Posterior vena cava (tissue), 2 donors: ENCODE results near the gene RPUSD3. TPM values are rescaled to one million over a fixed set of nuclear protein-coding genes. Genes with fewer than 3 reads are reported as not detected.

Experiments used
- DNase-seq: peaks from one replicate; pipeline ENCODE4 v3.0.0-alpha.2; 2020; ENCODE audit warnings: low spot score
- intact Hi-C, 2 donors: fragments of 100-400 bp; cut with DNase I; formaldehyde crosslinking; loops; one replicate each; pipeline versions ENCODE4 v1.14.1 to v1.14.2; 2022 to 2023
- total RNA-seq, 2 donors: library from RNA; stranded (reverse); fragmentation: NEBNext Ultra II Directional; extraction: Animal tissue kit (Norgen Biotek cat#: 25700); gene quantifications; one replicate each; pipeline ENCODE4 v1.2.1, GENCODE V29; 2021
- donor health status: DM: yes; HTN: yes; CAD: no.
- donor health status: DM: yes; HTN: yes; CAD: no.

The RPUSD3 gene
- total RNA-seq, 2 donors from 2014 or later, result 18.2 to 20.0 TPM

DNA sequence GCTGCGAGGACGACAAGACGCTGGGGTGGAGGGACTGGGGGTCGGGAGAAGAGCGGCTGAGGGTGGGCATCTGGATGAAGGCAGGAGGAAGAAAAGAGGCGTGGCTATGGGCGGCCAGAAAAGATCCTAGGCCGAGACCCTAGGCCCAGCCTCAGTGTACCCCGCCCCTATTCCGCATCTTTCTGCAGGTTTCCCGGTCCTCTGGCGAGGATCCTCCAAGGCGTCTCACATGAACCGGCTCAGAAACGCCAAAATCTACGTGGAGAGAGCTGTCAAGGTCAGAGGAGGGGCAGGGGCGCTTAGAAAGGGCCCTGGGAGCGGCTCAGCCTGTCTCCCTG is 33.4 kb downstream of the RPUSD3 start:
- intact Hi-C loops, result no loop called here
- DNase-seq, result no peak

DNA sequence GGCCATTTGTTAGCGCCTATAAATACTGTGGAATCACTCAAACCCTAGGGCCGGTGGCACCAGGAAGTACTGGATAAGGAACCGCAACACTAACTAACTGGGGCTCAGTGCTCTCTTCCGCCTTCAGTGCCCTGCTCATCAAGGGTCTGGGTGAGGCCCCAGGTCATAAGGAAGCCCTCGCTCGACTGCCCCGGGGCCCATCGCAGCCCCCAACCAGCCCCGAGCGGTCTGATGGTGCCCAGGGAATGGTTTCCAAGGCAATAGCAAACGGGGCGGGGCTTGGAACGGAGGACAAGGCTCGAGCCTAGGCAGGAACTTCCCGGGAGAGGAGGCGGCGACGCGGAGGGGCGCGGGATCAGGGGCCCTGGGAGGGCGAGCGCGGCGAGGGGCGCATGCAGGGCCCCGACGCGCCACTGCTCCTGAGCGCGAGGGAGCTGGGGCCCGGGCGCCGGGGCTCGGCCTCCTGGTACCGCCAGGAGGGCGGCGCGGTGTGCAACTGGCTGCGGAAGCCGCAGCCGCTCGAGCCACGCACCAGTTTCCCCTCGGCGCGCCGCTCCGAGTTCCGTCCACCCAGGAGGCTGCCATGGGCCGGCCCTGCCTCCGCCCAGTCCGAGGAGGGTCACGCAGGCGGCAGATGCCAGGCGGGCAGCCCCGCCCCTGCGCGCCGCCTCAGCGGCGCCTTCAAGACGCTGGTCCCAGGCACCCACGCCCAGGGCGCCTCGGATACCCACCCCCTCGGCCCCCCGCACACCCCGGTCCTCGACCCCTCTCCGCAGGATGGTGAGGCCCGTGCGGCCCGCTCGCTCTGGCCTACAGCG is 34.0 kb downstream of the RPUSD3 start, which contains the start of gene TTLL3:
Gene TTLL3 (plus strand): TSS at position 648 of the 818 bp plus-strand sequence. CDS start 400 bp downstream, outside the sequence.
- intact Hi-C loops, result no loop called here

DNA sequence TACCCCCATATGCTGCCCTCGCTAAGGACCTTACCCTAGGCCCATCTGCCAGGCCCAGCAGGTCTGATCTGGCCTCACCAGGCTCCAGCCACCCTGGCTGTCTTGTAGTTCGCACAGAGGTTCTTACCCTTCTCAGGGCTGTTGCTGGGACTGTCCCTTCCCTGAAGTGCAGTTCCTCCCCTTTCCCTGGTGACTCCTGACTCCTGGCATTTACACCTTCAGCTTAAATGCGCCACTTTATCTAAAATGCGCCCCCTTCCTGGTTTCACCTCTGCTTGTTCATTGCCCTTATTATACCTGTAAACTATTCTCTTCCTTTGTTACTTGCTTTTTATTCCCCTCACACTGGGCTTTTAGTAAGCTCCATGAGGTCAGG is 34.6 kb downstream of the RPUSD3 start:
- intact Hi-C loops, result no loop called here
- no peak for DNase-seq

More for the DNA sequence above, 34.0 kb downstream of the RPUSD3 start, which contains the start of gene TTLL3:
- DNase-seq, result peak; percentile 94

DNA sequence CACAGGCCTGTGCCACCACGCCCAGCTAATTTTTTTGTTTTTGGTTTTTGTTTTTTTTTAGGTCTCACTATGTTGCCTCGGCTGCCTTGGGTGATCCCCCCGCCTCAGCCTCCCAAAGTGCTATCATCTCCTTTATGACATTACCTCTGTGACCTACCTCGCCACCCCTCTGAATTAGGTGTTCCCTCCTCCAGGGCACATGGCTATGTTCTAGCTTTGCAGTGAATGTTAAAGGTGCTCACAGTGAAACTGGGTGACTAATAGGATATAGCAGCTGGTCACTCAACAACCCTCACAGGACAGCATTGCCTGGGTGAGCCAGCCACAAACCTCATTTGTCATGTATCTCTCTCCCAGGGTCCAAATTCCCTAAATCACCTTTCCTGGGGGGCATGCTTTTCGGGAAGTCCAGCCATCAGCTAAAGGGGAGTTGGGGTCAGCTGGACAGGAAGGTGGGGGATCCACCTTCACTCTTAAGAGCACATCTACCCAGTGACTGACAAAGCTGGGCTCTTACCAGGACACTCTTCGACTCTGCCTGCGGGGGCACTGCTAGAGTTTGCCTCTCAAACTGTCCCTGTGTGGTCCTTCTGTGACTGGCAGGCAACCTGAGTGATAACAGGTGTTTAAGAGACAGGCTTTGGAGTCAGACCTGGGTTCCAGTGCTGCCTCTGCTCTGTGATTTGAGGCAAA is 35.3 kb downstream of the RPUSD3 start:
- intact Hi-C loops, result no loop called here
- no peak for DNase-seq

DNA sequence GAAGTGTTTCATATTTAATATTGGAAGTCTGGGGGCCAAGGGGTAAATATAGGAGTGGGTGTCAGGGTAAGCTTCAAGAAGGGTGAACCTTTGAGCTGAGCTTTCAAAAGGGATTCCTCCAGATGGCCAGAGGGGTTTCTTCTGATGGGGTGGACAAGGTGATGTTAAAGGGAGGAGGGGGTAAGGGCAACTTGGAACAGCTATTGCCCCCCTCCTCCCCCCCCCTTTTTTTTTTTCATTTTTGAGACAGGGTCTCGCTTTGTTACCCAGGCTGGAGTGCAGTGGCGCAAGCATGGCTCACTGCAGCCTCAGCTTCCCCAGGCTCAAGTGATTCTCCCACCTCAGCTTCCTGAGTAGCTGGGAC is 35.8 kb downstream of the RPUSD3 start:
- intact Hi-C loops, result no loop called here
- no peak for DNase-seq

DNA sequence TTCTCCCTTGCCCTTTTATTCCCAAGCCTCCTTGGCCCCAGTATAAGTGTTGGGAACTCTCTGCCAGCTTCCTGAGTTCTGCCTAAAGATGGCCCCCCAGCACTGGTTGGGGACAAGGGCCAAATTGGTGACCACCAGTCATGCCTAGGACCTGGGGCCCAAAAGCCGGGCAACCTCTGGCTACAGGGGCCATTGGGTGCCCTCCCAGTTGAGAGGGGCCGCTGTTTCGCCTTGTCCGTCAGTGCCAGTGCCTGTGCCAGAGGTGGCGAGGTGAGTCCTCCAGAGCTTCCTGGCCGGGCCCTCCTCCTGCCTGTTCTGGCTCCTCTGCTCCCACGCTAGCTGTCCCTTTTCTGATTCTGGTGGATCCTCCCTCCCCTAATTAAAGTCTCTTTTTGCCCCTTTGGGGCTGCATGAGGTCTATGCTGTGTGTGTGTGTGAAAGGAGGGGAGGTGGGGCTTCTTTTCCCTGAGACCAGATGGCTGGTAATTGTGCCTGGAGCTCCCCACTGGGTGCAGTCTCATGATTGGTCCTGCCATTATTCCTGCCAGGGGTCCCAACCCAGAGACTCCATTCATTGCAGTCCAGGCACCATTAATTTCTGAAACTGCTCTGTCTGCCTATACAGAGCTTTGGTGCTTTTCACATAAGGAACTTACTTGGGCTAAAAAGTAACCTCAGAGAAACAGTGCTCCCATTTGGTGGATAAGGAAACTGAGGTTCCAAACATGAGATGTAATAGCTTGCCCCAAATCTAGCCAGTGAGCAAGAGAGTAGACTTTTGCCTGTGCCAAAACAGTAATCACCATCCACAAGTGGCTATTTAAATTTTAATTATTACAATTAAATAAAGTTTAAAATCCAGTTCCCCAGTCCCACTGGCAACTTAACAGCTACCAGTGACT is 36.9 kb downstream of the RPUSD3 start:
- intact Hi-C loops, result no loop called here
- DNase-seq, result no peak

DNA sequence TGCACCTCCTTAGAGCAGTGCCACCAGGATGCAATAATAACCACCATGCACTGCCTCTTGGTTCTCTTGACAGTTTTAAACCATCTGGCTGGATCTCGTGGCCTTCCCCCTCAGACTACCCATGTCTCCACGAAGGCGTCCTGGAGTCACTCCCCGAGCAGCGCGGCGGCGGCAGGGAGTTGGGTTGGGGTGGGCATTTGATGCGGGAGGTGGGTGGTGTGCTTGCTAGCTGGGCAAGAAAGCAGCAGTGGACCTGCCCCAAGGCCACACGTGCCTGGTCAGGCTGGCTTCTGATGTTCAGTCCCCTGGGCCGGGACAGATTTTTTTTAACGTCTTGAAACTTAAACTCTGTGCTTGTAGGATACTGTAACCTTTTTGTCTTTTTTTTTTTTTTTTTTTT is 37.7 kb downstream of the RPUSD3 start:
- DNase-seq, result no peak
- intact Hi-C loops, result no loop called here

DNA sequence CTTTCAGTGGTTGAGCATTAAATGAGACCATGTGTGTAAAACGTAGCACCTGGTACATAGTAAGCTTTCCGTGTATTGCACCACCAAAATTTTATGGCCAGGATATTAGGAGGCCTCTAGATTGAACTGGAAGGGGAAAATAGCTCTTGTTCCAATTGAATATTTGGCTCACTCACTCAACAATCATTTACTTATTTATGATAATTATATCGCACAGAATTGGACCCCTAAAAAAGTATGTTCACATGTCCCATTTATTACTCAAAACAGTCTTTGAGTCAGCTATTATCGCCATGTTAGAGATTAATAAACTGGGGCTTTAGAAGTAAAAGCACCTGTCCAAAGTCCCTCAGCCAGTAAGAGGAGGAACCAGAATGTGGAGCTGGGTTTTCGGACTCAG is 38.8 kb downstream of the RPUSD3 start:
- no peak for DNase-seq
- intact Hi-C loops, result no loop called here

DNA sequence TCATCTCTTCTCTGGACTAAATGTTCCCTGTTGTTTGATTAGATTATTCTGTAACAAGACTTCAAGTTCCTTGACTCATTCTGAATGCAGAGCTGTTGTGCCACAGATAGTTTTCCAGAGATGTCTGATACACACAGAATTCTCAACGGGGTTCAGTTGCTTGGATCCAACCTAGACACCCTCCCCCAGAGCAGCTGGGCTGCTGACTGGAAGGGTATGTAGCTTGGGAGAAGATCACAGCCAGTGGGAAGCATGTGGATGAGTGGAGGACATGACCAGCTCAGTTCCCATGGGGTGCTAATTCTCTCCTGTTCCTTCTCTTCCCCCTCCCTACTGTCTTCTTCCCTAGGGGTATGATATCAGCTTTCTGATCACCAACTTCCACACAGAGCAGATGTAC is 40.3 kb downstream of the RPUSD3 start:
- intact Hi-C loops, result no loop called here
- DNase-seq, result no peak

DNA sequence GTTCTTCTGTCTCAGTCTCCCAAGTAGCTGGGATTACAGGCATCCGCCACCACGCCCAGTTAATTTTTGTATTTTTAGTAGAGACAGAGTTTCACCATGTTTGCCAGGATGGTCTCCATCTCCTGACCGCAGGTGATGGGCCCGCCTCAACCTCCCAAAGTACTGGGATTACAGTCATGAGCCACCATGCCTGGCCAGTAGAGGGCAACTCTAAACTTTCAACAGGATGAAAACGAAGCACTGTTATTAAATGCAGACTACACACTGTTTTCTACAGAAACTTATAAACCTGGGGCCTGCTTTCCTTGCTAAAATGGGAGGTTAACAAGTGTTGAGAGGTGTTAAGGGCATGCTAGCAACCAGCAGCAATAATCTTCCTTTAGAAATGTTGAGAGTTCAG is 43.3 kb downstream of the RPUSD3 start:
- no peak for DNase-seq
- intact Hi-C loops, result no loop called here

DNA sequence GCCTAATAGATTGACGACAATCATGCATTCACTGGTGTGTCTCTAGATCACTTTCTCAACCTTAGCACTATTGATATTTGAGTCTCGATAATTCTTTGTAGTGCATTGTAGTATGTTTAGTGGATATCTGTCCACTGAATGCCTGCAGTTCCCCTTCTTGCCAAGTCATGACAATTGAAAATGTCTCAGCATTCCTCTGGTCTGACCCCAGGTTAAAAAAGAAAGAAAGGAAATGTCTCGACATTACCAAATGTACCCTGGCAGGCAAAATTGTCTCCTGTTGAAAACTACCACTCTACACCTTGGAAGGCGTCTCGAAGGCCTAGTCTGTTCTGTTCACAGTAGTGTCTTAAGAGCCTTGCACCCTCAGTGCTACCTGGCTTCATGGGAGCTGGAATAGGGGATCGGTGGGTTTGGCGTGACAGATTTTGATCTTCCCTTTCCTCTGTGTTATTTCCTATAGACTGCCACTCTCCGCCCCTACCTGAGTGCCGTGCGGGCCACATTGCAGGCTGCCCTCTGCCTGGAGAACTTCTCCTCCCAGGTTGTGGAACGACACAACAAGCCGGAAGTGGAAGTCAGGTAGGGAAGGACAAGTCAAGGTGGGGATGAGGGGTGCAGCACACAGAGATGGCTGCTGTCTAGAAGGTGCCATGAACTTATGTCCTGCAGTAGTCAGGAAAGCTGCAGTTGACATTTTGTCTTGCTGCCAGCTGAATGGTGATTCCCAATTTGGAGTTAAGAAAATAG is 46.4 kb downstream of the RPUSD3 start:
- intact Hi-C loops, result no loop called here
- DNase-seq, result no peak

DNA sequence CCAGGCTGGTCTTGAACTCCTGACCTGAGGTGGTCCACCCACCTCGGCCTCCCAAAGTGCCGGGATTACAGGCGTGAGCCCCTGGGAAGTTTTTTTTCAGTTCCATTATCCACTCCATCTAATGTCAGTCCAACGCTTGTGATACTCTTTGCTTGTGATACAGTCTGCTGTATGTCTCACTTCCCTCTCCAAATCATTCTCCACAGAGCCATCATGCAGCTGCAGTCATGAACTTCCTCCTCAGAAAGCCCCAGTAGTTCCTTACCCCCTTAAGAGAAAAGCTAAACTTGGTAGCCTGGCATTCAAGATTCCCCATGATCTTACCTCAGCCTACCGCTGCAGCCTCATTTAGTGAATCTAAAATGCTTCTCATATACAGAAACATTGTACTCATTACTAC is 48.6 kb downstream of the RPUSD3 start:
- no peak for DNase-seq
- intact Hi-C loops, result no loop called here

DNA sequence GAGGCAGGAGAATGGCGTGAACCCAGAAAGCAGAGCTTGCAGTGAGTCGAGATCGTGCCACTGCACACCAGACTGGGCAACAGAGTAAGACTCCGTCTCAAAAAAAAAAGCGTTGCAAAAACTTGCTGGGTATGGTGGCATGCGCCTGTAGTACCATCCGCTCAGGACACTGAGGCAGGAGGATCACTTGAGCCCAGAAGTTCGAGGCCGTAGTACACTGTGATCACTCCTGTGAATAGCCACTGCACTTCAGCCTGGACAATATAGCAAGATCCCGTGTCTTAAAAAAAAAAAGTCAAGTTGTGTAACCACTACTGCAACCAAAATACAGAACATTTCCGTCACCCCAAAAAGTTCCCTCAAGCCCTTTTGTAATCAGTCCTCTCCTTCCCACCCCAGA is 49.4 kb downstream of the RPUSD3 start:
- intact Hi-C loops, result no loop called here
- no peak for DNase-seq

DNA sequence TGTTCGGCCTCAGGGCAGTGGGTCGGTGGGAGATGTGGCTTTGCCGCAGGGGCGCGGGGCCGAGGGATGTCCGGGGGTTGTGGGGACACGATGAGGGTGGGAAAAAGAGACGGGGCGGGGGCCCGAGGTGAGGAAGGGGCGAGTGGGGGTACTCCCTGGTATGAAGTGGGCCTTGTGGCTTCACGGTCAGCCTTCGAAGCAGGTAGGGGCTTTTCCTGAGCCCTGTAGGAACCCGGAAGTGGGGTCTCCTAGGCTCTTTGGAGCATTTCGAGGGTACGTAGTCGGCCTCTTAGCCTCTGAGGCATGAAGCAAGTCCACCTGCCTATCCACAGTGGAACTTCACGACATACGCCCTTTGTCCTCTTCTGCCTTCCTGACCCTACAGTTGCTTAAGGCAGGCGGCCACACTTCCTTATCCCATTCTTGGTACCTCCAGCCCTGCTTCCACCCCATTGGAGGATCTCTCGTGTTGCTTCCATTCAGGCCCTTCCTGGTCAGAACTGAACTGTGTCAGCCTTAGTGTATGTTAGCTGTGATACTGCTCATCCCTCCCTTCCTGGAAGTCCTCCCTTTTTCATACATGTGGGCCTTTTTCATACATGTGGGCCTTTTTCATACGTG is 50.5 kb downstream of the RPUSD3 start:
- no peak for DNase-seq
- intact Hi-C loops, result no loop called here

DNA sequence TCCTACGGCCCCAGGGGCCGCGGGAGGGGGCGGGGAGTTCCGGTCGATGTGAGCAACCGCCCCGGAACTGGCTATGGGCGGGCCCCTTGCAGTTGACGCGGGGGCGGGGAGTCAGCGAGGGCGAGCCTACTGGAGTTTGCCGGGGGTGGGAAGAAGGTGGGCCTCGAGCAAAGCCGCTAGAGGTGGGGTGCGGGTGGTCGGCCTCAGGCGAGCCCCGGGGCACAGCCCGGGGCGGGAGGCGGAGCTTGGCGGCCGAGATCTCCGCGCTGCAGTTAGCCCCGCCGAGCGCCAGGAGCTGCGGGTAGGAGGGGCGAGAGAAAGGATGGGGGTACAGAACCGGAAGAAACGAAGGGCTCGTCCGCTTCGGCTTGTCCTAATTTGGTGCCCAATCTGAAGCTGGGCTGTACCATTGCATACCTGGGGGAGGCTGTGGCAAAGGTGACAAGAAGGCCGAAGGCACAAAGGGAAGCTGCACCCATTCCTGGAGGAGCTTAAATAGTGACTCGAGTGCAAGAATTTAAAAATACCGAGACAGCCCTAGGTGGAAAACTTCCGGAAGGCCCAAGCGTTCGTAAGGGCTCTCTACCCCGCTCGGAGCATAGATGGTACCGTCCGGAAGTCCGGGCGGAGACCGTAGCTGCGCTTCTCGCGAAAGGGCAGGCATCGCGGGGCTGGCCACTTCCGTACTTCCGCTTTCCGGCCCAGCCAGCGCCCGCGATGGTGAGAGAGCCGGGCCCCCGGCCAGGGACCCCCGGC is 51.2 kb downstream of the RPUSD3 start, which contains the start of the genes ARPC4 and TADA3:
Gene ARPC4 (plus strand): TSS at position 678 of the 756 bp plus-strand sequence. CDS start 40 bp downstream, at position 718.
Gene TADA3 (minus strand): TSS at position 69 of the 756 bp plus-strand sequence. CDS start 1,007 bp downstream, outside the sequence.
- intact Hi-C loops, result no loop called here
- DNase-seq, result peak; percentile 98

DNA sequence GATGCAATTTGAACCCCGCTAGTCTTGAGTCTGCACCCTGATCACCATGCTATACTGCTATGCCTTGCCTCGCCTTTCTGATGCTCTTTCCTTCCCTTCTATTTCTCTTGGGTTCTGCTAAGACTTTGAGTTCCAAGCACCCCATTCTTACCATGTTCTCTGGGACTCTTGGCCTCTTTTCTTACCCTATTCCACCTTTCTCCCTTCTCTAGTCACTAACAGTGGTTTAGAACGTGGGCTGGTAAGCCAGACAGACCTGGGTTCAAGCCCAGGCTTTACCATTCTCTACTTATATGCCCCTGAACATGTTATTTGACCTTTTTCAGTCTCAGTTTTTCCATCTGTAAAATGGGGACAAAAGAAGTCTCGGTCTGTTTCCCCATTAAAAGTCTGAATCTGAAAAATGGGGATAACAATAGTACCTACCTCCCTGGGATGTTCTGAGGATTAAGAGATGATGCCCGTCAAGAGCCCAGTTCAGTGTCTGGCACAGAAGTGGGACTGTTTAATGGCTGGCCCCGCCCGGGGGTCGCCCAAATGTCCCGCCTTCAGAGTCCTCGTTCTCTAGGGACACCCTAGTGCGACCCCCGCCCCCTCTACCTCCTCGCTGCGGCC is 51.9 kb downstream of the RPUSD3 start:
- intact Hi-C loops, result no loop called here
- no peak for DNase-seq

DNA sequence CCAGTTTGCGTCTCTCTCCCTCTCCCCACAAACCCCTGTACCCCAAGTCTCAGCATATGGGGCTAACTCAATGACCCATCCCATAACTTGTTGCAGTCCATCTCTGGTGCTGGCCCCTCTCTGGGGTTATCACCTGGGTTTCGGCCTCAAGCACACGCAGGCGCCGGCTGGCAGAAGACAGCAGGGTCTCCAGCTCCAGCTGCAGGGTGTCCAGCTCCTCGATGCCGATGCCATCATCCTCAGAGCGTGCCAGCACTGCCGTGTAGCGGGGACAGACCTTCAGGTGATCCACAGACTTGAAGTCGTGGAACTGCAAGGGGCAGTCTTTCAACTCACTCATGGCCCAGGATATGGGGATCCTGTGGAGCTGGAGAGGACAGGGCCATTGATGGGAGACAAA is 52.7 kb downstream of the RPUSD3 start:
- intact Hi-C loops, result no loop called here
- DNase-seq, result no peak
